K562 (cell line): ENCODE measurements around the gene TMEM141. TPM values are rescaled to one million over a fixed set of nuclear protein-coding genes. Genes with fewer than 3 reads are reported as not detected.

Experiments
- ATAC-seq: fragments of 200-7000 bp; cut with Tn5 transposase; 3 replicates; pipeline ENCODE4 v1.9.1; 2020; ENCODE audit warnings: moderate library complexity
- BruUV-seq: library from RNA; stranded (reverse); fragments of 400-500 nt; replicated peaks from 2 replicates; lab custom pipeline; 2021; lab: Mats Ljungman, UMichigan
- CTCF ChIA-PET: fragments of 300-600 bp; formaldehyde crosslinking; extraction: SDS; loops from one replicate; lab custom pipeline; 2021; ENCODE audit warnings: low intra/inter-chr PET ratio; lab: Yijun Ruan, JAX
- POLR2A ChIA-PET: fragments of 300-600, 350-650 bp; sonication (Branson Sonifier 250); formaldehyde crosslinking; extraction: SDS; loops from one replicate; lab custom pipeline; 2021; ENCODE audit warnings: antibody characterized with exemption, inconsistent platforms; lab: Yijun Ruan, JAX
- DNase-seq, 4 experiments: peaks; one replicate each; pipeline versions ENCODE4 v3.0.0 to v3.0.0-alpha.2; 2011 to 2018; ENCODE audit warnings: low spot score in 3 of 4, mixed read lengths in 3 of 4; ENCODE audit errors: extremely low read depth in 1 of 4
- FAIRE-seq: peaks from 2 replicates; lab custom pipeline; 2011; peaks lifted over from hg19 to GRCh38; lab: Jason Lieb, UNC
- H2AFZ ChIP-seq: 2 replicates; pipeline ENCODE4 v1.6.0; 2011; ENCODE audit warnings: low read depth, low read length, control low read depth, inconsistent platforms
- H3K27ac ChIP-seq: fragments of 200-600 bp; 3 replicates; pipeline ENCODE4 v1.8.0; 2011; ENCODE audit warnings: low read depth, mild to moderate bottlenecking, control low read depth, inconsistent platforms, low read length, moderate library complexity, mixed read lengths; ENCODE audit errors: extremely low read depth
- H3K27me3 ChIP-seq, 2 experiments: fragments of 300-600 bp in 1 of 2; 2 replicates in 1 of 2; 3 replicates in 1 of 2; pipeline versions ENCODE4 v1.6.0 to v1.8.0; 2011; ENCODE audit warnings: inconsistent platforms in 2 of 2, low read length in 2 of 2, mild to moderate bottlenecking in 1 of 2, mixed read lengths in 1 of 2, moderate library complexity in 1 of 2; ENCODE audit not compliant: control insufficient read depth in 2 of 2, insufficient read depth in 2 of 2
- H3K36me3 ChIP-seq: fragments of 300-600 bp; 3 replicates; pipeline ENCODE4 v1.8.0; 2011; ENCODE audit warnings: mild to moderate bottlenecking, low read length, inconsistent platforms; ENCODE audit not compliant: control insufficient read depth, insufficient read depth
- H3K4me1 ChIP-seq, 2 experiments: fragments of 200-600 bp in 1 of 2; replicated peaks in 1 of 2; 2 replicates in 1 of 2; 3 replicates in 1 of 2; pipeline versions ENCODE4 v1.5.1 to v1.8.0; 2011; ENCODE audit warnings: inconsistent platforms in 2 of 2, low read length in 2 of 2, mild to moderate bottlenecking in 1 of 2, mixed read lengths in 1 of 2, moderate library complexity in 1 of 2; ENCODE audit not compliant: control insufficient read depth in 2 of 2, insufficient read depth in 2 of 2
- H3K4me2 ChIP-seq: 2 replicates; pipeline ENCODE4 v1.6.1; 2011; ENCODE audit warnings: low read length, control low read depth, inconsistent platforms, mixed read lengths; ENCODE audit not compliant: insufficient read depth
- H3K4me3 ChIP-seq: fragments of 200-600 bp; sonication (generic), shearing (Covaris generic); 2 replicates; pipeline ENCODE4 v1.5.1; 2016; ENCODE audit warnings: control low read depth, inconsistent platforms
- H3K79me2 ChIP-seq: fragments of 200-600 bp; 3 replicates; pipeline ENCODE4 v1.8.0; 2011; ENCODE audit warnings: low read length, inconsistent platforms; ENCODE audit not compliant: control insufficient read depth, insufficient read depth
- H3K9ac ChIP-seq, 2 experiments: 2 replicates each; pipeline versions ENCODE4 v1.6.0 to v1.6.1; 2011; ENCODE audit warnings: low read depth in 2 of 2, low read length in 2 of 2, control low read depth in 1 of 2, inconsistent platforms in 1 of 2, mild to moderate bottlenecking in 1 of 2, mixed read lengths in 1 of 2; ENCODE audit not compliant: insufficient read depth in 1 of 2
- H3K9me1 ChIP-seq: one replicate; pipeline ENCODE4 v1.6.0; 2011; ENCODE audit warnings: inconsistent platforms, mild to moderate bottlenecking, low read length, moderate library complexity; ENCODE audit not compliant: control insufficient read depth, insufficient read depth
- H3K9me3 ChIP-seq: replicated peaks from 2 replicates; pipeline ENCODE4 v1.5.1; 2011; ENCODE audit warnings: low read depth, low read length, inconsistent platforms; ENCODE audit not compliant: control insufficient read depth, insufficient read depth
- H4K20me1 ChIP-seq: replicated peaks from 2 replicates; pipeline ENCODE4 v1.6.1; 2011; ENCODE audit warnings: low read length, inconsistent platforms, mixed read lengths; ENCODE audit not compliant: control insufficient read depth, insufficient read depth
- BHLHE40 ChIP-seq: IDR thresholded peaks from 2 replicates; pipeline ENCODE4 v1.6.1; 2011; ENCODE audit warnings: low read length, improper control_type of control experiment
- CBFB ChIP-seq: sonication (generic); formaldehyde crosslinking; IDR thresholded peaks from 2 replicates; pipeline ENCODE4 v1.4.0; 2020; ENCODE audit warnings: mild to moderate bottlenecking, missing genetic modification reagents
- CBX2 ChIP-seq: fragments of 200-600 bp; sonication (generic); IDR thresholded peaks from one replicate; pipeline ENCODE4 v1.6.1; 2012; ENCODE audit warnings: mild to moderate bottlenecking, low read length, inconsistent platforms; ENCODE audit not compliant: insufficient read depth, poor library complexity, severe bottlenecking
- HIVEP1 ChIP-seq: fragments of 250-450 bp; sonication (Bioruptor Pico); IDR thresholded peaks from 2 replicates; pipeline ENCODE4 v1.4.0; 2020; ENCODE audit warnings: mild to moderate bottlenecking
- KLF13 ChIP-seq: fragments of 450-650 bp; IDR thresholded peaks from 2 replicates; pipeline ENCODE4 v1.6.1; 2016; ENCODE audit warnings: missing genetic modification characterization, low read depth, mild to moderate bottlenecking, missing compliant biosample characterization, moderate library complexity, borderline replicate concordance
- MNT ChIP-seq, 2 experiments: fragments of 450-650 bp; conservative IDR thresholded peaks; 2 replicates each; pipeline ENCODE4 v1.6.1; 2017; ENCODE audit warnings: mild to moderate bottlenecking in 2 of 2, moderate library complexity in 2 of 2
- POLR2B ChIP-seq: fragments of 450-650 bp; IDR thresholded peaks from 2 replicates; pipeline ENCODE4 v1.6.1; 2018; ENCODE audit warnings: low read depth; ENCODE audit not compliant: partially characterized antibody
- RBFOX2 ChIP-seq: fragments of 200-400 bp; formaldehyde crosslinking; IDR thresholded peaks from 2 replicates; pipeline ENCODE4 v1.6.1; 2017; ENCODE audit warnings: low read depth, mild to moderate bottlenecking, low read length, moderate library complexity
- SPI1 ChIP-seq: IDR thresholded peaks from 2 replicates; pipeline ENCODE4 v1.6.1; 2011; ENCODE audit warnings: low read depth, low read length, control low read depth, borderline replicate concordance
- THRAP3 ChIP-seq: fragments of 450-650 bp; IDR thresholded peaks from 2 replicates; pipeline ENCODE4 v1.6.1; 2016; ENCODE audit warnings: mild to moderate bottlenecking, inconsistent platforms, borderline replicate concordance
- UBTF ChIP-seq, 2 experiments: IDR thresholded peaks; 2 replicates each; pipeline ENCODE4 v1.6.1; 2012; ENCODE audit warnings: improper control_type of control experiment in 2 of 2, low read depth in 2 of 2, low read length in 2 of 2, borderline replicate concordance in 1 of 2
- WHSC1 ChIP-seq: IDR thresholded peaks from one replicate; pipeline ENCODE4 v1.6.1; 2012; ENCODE audit warnings: low read length, control low read depth, inconsistent platforms
- ZNF668 ChIP-seq: fragments of 250-450 bp; sonication (Bioruptor Pico); IDR thresholded peaks from 2 replicates; pipeline ENCODE4 v1.8.0; 2022; ENCODE audit warnings: mild to moderate bottlenecking, inconsistent platforms
- ZNF695 ChIP-seq: fragments of 450-650 bp; formaldehyde crosslinking; IDR thresholded peaks from 2 replicates; pipeline ENCODE4 v1.4.0; 2020; ENCODE audit warnings: mild to moderate bottlenecking, moderate library complexity
- WGBS: fragments of 100-300 bp; shearing (Covaris generic); methylation state at CpG from one replicate; pipeline ENCODE4 v1.1.6; 2016; ENCODE audit warnings: low coverage, mixed read lengths; ENCODE audit not compliant: insufficient coverage; ENCODE audit errors: missing lambda C conversion rate; 5-methylcytosine and 5-hydroxymethylcytosine counted together
- in situ Hi-C: fragments of 300-500 bp; cut with MboI; formaldehyde crosslinking; loops from 4 replicates; pipeline ENCODE4 v1.15.0; 2018; ENCODE audit warnings: inconsistent platforms, mixed read lengths
- intact Hi-C: fragments of 100-400 bp; cut with micrococcal nuclease; formaldehyde crosslinking; loops from 2 replicates; pipeline ENCODE4 v1.14.2; 2022
- polyA plus RNA-seq, 8 experiments: library from polyadenylated mRNA; depleted of rRNA in 4 of 8; stranded (reverse) in 5 of 8; unstranded in 3 of 8; fragments of >200 nt; fragmentation: Nextera tagmentation in 2 of 8; fragmentation: Illumina TruSeq in 1 of 8; extraction: Ambion mirVana in 2 of 8; extraction: Trizol in 1 of 8; gene quantifications; 2 replicates each; pipeline versions ENCODE4 v1.2.1 to v1.2.3, GENCODE V29; 2011 to 2014; ENCODE audit warnings: inconsistent platforms in 1 of 8, missing spikeins in 1 of 8
- total RNA-seq, 7 experiments: library from RNA; depleted of rRNA in 6 of 7; stranded (reverse); fragments of >200 nt in 6 of 7; fragmentation: Illumina TruSeq in 2 of 7; extraction: Trizol in 2 of 7; gene quantifications; 2 replicates each; pipeline versions ENCODE4 v1.2.1 to v1.2.3, GENCODE V29; 2011 to 2021; ENCODE audit warnings: low replicate concordance in 1 of 7

The TMEM141 gene
- total and polyA plus RNA-seq, 9 of the 15 experiments (the other 6 are each of a cell fraction or from before 2014, with no cell fraction given): 21.5 to 123 (median 74.8) TPM

GRCh38 chr9:136831002-136831719 is 40.0 kb downstream of the TMEM141 start:
- H3K27ac ChIP-seq: no peak overlapping the region
- 94% methylated on average over 28 of the region's 30 CpGs for WGBS
- no TSS peak for BruUV-seq
- peaks cover 0 to 53% of the 10 kb centered on the region in 2 experiments; a peak in 1 of 5 replicates for H3K4me1 ChIP-seq
- ChIA-PET POLR2A (interaction anchor here (0.6 to 1.9 kb wide), 3 partner anchors 9 to 51 kb away, joined by 3 to 10 read pairs (median 4); partner anchors contain the start of gene AJM1), CTCF (no interaction called here)
- in situ Hi-C loops (no loop called here), intact Hi-C loops (no loop called here)
- H3K36me3 ChIP-seq: peaks cover 90% of the 10 kb centered on the region
- no peak overlapping the region for H3K4me2 ChIP-seq
- FAIRE-seq (no peak), DNase-seq (no peak), ATAC-seq (no peak)
- H2AFZ ChIP-seq: no peak overlapping the region
- H3K4me3 ChIP-seq: no peak overlapping the region
- no peaks in the 10 kb centered on the region; the same call in 1 of the 2 replicates for H4K20me1 ChIP-seq
- no peaks in the 10 kb centered on the region for H3K9me3 ChIP-seq
- H3K27me3 ChIP-seq: no peaks in the 10 kb centered on the region
- no peak overlapping the region for H3K9ac ChIP-seq
- TF ChIP-seq CBX2 (no peak), HIVEP1 (CRISPR knock-in tag) (no peak), THRAP3 (no peak), RBFOX2 (0 out of 2 replicates have a peak, but pooled peaks have one; percentile 36), UBTF (IDR thresholded peaks at IDR 0.05; ENCODE audit: borderline replicate concordance in 1 of 2, low read depth in 2 of 2, low read length in 2 of 2) (no peak), POLR2B (peak; percentile 29), BHLHE40 (no peak), KLF13 (no peak), MNT (conservative IDR thresholded peaks at IDR 0.05) (no peak), SPI1 (no peak), CBFB (no peak), ZNF668 (CRISPR knock-in tag) (no peak), WHSC1 (no peak), ZNF695 (CRISPR knock-in tag) (no peak)
- TF ChIP-seq, all 486 proteins: peak for 2
- H3K79me2 ChIP-seq: no peaks in the 10 kb centered on the region
- peaks cover 3% of the 10 kb centered on the region for H3K9me1 ChIP-seq
